WI38 (cell line): ENCODE results near the gene IL36RN.

Experiments used
- H3K4me3 ChIP-seq: 2 replicates; pipeline ENCODE4 v1.5.1; 2011; ENCODE audit warnings: low read depth, mild to moderate bottlenecking, control low read depth, low read length
- TF ChIP-seq, protein P1 (sequence below): IDR thresholded peaks from 2 replicates; pipeline ENCODE4 v1.5.1; 2012; ENCODE audit warnings: low read depth, mild to moderate bottlenecking, control low read depth, low read length

Gene IL36RN

DNA sequence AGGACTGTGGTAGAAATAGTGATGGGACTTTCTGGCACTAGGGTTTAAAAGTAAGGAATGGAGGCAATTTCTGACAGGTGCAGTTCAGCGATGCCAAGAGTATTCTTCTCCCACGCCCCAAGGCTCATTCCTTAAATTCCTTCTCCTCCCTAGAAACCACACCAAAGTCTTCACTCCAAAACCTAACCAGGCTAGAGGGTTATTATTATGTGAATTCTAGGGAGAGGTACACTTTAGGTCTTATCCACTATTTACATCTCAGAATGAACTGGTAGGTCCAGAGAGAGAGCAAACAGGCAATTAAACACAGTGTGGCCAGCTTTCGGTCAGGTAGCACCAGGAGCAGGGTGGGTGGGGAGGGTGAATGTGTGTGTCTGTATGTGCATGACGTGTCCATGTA lies 20.1 kb downstream of the IL36RN start:
- TF ChIP-seq, protein P1, sequence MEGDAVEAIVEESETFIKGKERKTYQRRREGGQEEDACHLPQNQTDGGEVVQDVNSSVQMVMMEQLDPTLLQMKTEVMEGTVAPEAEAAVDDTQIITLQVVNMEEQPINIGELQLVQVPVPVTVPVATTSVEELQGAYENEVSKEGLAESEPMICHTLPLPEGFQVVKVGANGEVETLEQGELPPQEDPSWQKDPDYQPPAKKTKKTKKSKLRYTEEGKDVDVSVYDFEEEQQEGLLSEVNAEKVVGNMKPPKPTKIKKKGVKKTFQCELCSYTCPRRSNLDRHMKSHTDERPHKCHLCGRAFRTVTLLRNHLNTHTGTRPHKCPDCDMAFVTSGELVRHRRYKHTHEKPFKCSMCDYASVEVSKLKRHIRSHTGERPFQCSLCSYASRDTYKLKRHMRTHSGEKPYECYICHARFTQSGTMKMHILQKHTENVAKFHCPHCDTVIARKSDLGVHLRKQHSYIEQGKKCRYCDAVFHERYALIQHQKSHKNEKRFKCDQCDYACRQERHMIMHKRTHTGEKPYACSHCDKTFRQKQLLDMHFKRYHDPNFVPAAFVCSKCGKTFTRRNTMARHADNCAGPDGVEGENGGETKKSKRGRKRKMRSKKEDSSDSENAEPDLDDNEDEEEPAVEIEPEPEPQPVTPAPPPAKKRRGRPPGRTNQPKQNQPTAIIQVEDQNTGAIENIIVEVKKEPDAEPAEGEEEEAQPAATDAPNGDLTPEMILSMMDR: no peak
- no peak overlapping the region for H3K4me3 ChIP-seq

DNA sequence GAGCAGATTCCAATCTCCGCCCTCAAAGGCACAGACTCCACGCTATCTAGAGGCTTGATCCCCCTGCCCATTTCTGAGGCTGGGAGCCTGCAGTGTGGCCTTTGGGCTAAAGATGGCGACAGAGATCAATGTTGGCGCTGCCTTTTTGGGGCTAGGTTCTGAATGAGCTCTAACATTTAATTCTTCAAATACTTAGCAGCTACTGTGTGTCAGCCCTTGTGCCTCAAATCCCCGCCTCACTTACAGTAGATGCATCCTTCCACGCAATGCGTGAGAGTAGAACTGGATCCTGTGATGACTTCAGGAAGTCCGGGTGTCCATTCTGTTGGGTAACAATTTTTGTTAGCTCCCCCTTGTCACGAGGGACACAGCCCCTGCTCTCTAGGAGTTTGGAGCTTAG lies 21.1 kb downstream of the IL36RN start:
- TF ChIP-seq, protein P1: peak; percentile 71
- H3K4me3 ChIP-seq: no peak overlapping the region

DNA sequence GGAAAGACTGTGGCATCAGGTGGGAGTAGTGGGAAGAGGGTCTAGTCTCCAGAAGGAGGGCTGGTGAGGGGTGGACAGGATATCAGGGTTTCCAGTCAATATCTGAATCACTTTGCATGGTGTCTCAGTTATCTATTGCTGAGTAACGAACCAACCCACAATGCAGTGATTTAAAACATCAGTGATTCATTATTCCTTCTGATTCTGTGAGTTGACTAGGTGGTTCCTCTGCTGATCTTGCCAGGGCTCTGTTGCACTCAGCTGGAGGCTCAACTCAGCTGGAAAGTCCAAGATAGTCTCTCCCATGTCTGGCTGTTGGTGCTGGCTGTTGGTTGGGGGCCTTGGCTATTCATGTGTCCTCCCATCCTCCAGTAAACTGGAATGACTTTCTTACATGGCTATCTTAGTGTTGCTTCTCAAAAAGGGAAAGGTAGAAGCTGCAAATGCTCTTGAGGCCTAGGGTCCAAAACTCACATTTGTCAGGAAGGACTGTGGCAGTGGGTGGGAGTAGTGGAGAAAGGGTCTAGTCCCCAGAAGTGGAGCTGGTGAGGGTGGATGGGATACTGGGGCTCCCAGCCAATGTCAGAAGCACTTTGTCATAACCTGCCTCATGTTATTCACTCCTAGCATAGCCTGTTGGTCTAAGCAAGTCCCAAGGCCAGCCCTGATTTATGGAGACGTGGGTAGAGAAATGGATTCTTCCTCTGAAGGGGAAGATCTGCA lies 22.7 kb downstream of the IL36RN start:
- no peak overlapping the region for H3K4me3 ChIP-seq
- TF ChIP-seq, protein P1: no peak

DNA sequence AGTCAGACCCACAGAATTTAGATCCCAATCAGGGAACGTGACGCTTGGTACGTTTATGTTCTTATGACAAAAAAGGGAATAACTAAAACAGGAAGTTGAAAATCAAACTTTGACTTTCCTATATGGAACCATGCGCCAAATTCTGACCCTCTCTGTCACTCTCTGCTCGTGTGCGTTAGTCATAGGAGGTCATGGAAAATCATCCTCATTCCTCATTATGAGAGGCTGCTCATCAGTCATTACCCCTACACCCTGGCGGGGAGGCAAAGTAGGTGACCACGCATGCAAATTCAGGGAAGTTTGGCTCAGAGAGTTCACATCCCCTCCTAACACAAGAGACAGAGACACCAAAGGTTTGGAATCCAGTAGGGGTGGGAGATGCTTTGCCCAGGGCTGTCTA lies 24.3 kb downstream of the IL36RN start:
- TF ChIP-seq, protein P1: no peak
- no peak overlapping the region for H3K4me3 ChIP-seq

DNA sequence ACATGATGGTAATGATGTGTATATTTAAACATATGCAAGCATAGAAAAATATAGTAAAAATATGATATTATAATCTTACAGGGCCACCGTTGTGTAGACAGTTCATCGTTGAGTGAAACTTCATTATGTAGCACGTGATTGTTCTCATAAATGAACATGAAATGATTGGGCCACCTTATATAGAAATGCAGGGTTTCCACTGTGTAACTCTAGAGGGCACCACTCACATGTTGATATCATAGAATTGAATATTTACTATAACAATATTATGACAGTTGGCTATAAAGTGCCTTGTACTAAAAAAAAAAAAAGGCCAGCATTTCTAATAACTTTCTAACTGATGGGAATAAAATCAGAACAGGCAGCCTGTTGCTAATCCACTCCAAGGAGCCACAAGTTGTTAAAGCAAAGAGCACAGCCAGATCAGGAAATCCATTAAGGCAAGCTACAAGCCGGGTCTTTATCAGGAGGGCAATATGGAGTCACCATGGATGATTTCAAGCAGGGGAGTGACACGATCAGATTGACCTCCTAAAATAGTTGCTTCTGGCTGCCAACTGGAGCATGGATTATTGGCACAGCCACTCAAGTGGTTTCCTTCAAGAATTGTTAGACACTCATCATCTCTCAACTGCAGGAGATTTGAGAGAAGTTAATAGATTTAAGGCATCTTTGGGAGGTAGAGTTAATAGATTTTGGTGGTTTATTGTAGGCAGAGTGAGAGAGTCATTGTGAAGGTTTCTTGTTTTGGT lies 25.4 kb downstream of the IL36RN start:
- TF ChIP-seq, protein P1: no peak
- H3K4me3 ChIP-seq: no peak overlapping the region

DNA sequence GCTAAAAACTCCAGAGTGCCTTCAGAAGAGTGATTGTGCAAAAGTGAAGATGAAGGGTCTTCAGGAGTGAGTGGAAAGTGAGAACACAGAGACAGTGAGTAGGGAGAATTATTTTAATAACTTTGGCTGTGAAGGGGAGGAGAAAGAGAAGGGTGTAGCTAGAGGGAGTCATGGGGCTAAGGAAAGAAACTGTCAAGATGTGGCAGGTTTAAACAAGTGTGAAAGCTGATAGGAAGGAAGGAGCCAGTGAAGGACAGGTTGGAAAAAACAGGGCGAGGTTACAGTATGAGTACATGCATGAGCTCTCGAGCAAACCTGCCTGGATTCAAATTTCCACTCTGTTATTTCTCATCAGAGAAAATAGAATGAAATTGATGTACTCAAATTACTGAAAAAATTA lies 26.5 kb downstream of the IL36RN start:
- H3K4me3 ChIP-seq: no peak overlapping the region
- TF ChIP-seq, protein P1: no peak
